CD4-positive, alpha-beta T cell treated with Interferon gamma for 1 hour (primary cell): Measurements from ENCODE around the gene GPR37L1.
A peak's percentile ranks its signal among the peaks of the same experiment; 100 is the strongest.
"Not testable (repeated sequence)": the region's sequence is repeated elsewhere in the genome, so short reads cannot be mapped to it uniquely, and the experiment has no call there.

ENCODE experiments used
- DNase-seq: peaks from one replicate; pipeline ENCODE4 v3.0.0-alpha.2; 2020

Gene GPR37L1

GRCh38 chr1:202135221-202135721 lies 12.6 kb downstream of the GPR37L1 start:
- DNase-seq: peak; percentile 47

DNA sequence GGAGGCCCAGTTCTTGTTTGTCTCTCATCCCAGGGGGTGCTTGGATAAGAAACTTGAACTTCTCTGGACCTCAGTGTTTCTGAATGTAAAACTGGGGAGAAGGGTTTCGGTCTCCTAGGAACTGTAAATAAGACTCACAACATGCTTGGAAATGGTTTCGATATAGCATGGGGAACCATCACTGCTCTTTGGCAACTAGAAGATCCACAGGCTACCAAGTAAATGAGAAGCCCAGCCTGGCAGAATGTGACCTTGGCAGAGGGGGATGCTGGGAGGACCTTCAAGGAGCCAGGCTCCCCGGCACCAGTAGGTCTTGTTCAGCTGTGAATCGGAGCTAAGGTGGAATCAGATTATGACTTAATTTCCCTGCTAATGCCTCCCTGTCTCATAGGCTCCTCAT lies 18.1 kb downstream of the GPR37L1 start:
- DNase-seq: no peak

GRCh38 chr1:202141468-202141867 lies 18.8 kb downstream of the GPR37L1 start:
- not testable (repeated sequence) for DNase-seq

- no peak for DNase-seq
Observed at GRCh38 chr1:202143011-202143767, 20.5 kb downstream of the GPR37L1 start.

GRCh38 chr1:202143768-202144401 lies 21.2 kb downstream of the GPR37L1 start:
- DNase-seq: peak; percentile 36

DNA sequence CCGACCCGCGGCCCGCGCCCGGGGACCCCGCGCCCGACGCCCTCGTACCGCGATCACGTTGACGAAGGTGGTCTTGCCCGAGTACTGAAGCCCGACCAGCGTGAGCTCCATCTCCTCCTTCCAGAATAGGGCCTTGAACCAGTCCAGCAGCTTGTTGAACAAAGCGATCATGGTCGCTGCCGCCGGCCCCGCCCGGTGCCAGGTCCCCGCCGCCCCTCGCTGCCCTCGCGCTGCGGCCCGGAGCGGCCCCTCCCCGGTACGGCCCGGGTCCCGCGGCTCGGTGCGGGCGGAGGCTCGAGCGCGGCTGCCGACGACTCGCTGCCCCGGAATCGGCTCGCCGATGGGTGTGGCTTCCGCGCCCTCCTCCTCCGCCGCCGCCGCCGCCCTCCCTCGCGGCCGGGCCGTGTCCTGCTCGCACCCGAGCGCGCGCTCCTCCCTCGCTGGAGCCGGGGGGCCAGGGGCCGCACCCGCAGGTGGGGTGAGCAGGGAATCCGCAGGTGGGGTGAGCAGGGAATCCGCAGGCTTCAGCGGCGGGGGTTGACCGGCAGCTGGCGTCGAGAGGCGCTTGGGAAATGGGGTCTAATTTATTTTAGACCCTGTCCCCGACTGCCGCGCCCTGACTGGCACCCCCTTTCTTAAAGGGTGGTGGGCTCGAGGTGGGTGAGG lies 21.8 kb downstream of the GPR37L1 start, which contains the start of gene ARL8A:
TSS of gene ARL8A (minus strand) at position 336 of the 666 bp plus-strand sequence. CDS start at position 171, 165 bp downstream.
- DNase-seq: peak; percentile 67

DNA sequence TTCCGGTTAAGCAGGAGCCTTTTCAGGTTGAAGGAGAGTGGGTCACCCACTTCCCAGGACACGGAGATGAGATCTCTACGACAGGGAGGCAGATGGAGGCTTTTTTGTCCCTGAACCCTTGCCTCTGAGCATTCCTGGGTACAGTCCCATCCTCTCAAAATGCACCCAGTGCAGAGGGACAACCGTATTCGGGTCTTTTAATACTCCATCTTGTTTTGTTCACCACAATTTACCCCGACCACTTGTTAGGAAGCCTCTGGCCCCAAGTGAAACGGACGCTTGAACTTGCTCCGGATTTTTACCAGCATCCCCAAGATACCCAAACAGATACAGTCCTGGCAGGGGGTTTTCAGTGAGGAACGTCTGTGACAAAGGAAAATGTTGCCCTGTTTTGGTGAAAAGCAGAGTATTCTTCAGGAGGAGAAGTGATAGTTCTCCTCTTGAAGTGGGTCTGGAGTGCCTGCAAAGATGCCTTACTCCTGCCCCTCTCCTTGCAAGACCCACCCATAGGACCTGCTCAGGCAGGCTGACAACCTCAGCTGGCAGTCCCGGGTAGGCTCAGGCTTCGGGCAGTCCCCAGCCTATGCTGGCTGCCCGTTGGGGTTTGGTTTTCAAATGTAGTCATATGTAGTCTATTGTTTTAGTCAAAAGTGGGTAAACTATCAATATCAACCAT lies 22.5 kb downstream of the GPR37L1 start:
- peak; percentile 24 for DNase-seq

DNA sequence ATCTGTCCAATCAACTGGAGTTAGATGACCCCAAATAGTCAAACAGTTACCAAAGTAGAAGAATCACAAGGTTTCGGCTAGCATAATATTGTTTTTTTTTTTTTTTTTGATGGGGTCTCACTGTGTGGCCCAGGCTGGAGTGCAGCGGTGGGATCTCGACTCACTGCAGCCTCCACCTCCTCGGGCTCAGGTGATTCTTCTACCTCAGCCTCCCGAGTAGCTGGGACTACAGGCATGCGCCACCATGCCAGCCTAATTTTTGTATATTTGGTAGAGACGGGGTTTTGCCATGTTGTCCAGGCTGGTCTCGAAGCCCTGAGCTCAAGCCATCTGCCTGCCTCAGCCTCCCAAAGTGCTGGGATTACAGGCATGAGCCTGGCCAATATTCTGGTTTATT lies 23.0 kb downstream of the GPR37L1 start:
- not testable (repeated sequence) for DNase-seq

- DNase-seq: no peak
Observed at GRCh38 chr1:202146279-202146678, 23.6 kb downstream of the GPR37L1 start.

DNA sequence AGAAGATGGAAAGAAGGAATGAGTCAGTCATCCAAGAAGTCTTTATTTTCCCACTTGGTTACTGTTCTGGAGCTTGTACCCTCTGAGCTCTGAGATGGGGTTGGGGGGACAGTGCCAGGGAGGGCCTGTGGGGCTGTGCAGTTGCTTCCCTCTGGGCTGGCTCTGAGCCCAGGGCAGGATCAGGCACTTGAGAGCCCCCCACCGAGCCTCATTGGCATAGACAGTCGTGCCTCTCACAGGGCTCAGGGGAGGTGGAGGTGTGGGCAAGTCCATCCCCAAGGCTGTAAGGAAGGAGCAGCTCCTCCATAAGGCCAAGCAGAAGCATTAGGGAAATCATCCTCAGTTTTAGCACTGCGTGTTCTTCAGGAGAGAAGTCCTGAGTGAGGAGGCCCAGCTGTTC lies 24.3 kb downstream of the GPR37L1 start:
- no peak for DNase-seq

GRCh38 chr1:202148391-202148790 lies 25.7 kb downstream of the GPR37L1 start:
- no peak for DNase-seq

- no peak for DNase-seq
Observed at GRCh38 chr1:202149566-202149965, 26.8 kb downstream of the GPR37L1 start.

GRCh38 chr1:202150187-202150586 lies 27.5 kb downstream of the GPR37L1 start:
- DNase-seq: no peak

- DNase-seq: no peak
Observed at GRCh38 chr1:202150602-202151001, 27.9 kb downstream of the GPR37L1 start.

GRCh38 chr1:202151045-202151444 lies 28.3 kb downstream of the GPR37L1 start:
- DNase-seq: no peak

- no peak for DNase-seq
Observed at GRCh38 chr1:202152399-202152798, 29.7 kb downstream of the GPR37L1 start.

DNA sequence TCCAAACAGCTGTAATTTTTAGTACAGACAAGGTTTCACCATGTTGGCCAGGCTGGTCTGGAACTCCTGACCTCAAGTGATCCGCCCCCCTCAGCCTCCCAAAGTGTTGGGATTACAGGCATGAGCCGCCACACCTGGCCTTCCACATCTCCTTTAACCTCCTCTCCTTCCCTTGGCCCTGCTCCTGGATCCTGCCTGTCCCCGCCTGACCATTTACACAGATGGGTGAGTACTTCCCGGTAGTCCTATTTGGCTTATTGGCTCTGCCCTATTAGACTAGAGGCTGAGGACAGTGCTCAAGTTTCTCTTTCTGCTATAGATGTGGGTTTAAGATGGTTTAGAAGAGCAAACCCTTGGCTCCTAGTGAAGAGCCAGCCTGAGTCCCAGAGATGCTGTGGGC lies 30.6 kb downstream of the GPR37L1 start:
- DNase-seq: no peak

GRCh38 chr1:202154148-202154765 lies 31.5 kb downstream of the GPR37L1 start:
- DNase-seq: no peak

- peak; percentile 58 for DNase-seq
Observed at GRCh38 chr1:202154766-202155477, 32.2 kb downstream of the GPR37L1 start.

DNA sequence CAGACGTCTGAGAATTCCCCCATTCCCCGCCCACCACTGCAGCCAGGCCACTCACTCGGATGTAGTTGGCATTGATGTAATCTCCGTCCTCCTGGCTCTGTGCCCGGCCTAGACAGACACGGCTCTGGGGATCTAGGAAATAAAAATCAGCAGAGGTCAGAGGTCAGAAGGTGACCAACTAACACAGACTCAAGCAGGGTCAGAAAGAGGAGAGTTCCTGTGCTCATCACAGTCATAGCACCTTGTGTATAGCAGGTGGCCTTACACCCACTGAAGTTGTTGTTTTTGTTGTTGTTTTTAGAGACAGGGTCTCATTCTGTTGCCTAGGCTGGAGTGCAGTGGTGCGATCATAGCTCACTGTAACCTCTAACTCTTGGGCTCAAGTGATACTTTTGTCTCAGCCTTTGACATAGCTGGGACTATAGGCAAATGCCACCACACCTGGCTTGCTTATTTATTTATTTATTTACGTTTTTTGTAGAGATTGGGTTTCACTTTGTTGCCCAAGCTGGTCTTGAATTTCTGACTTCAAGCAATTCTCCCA lies 32.8 kb downstream of the GPR37L1 start:
- no peak for DNase-seq

DNA sequence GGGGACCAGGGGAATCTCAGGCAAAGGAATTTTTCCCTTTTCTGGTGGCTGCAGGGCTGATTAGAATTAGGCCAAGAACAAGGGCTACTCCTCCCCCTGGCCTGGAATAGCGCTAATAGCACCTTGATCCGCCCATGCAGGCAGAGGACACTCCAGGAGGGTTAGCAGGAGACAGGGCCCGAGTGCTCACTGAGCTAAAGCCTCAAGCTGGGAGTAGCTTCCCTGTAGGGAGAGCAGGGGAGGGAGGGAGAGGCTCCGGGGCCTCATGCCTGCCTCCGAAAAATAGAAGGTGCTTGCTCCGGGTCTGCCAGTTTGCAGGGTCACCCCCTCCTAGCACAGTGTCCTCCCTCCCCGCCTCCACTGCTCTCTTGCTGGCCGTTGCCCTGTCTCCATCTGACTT lies 33.9 kb downstream of the GPR37L1 start:
- no peak for DNase-seq

GRCh38 chr1:202157945-202158344 lies 35.2 kb downstream of the GPR37L1 start:
- no peak for DNase-seq
